CD4-positive, alpha-beta memory T cell (primary cell): Measurements from ENCODE around the gene DOCK10. TPM values are rescaled to one million over a fixed set of nuclear protein-coding genes. Genes with fewer than 3 reads are reported as not detected.

Experiments
- CTCF ChIA-PET: fragments of 350-600 bp; sonication (Branson Sonifier 250); formaldehyde crosslinking; loops from one replicate; lab custom pipeline; 2021; ENCODE audit warnings: inconsistent platforms; ENCODE audit not compliant: partially characterized antibody; lab: Charles Lee
- POLR2A ChIA-PET: fragments of 350-600 bp; sonication (Branson Sonifier 250); formaldehyde crosslinking; loops from one replicate; lab custom pipeline; 2021; ENCODE audit not compliant: partially characterized antibody; lab: Charles Lee
- DNase-seq, 5 donors: peaks; one replicate each; pipeline versions ENCODE4 v3.0.0 to v3.0.0-alpha.2; 2020 to 2022; ENCODE audit warnings: mixed read lengths in 1 of 5
- H3K27ac ChIP-seq: one replicate; pipeline ENCODE4 v1.7.0; 2013; ENCODE audit warnings: low read depth, low read length
- H3K27me3 ChIP-seq: 2 replicates; pipeline ENCODE4 v1.7.0; 2013; ENCODE audit warnings: mild to moderate bottlenecking, low read length, moderate library complexity; ENCODE audit not compliant: insufficient read depth
- H3K36me3 ChIP-seq: 2 replicates; pipeline ENCODE4 v1.7.0; 2013; ENCODE audit warnings: mild to moderate bottlenecking, low read length, moderate library complexity; ENCODE audit not compliant: insufficient read depth
- H3K4me1 ChIP-seq: 2 replicates; pipeline ENCODE4 v1.7.0; 2013; ENCODE audit warnings: mild to moderate bottlenecking, low read length, moderate library complexity; ENCODE audit not compliant: insufficient read depth
- H3K4me3 ChIP-seq, 2 donors: one replicate each; pipeline ENCODE4 v1.7.0; 2013; ENCODE audit warnings: low read length in 2 of 2, mild to moderate bottlenecking in 1 of 2
- H3K9me3 ChIP-seq, 2 donors: one replicate each; pipeline ENCODE4 v1.7.0; 2013; ENCODE audit warnings: low read length in 2 of 2, control low read depth in 1 of 2; ENCODE audit not compliant: control insufficient read depth in 1 of 2
- H3K27ac Mint-ChIP-seq, 7 donors: one replicate each; pipeline ENCODE4 v1.8.0; 2020 to 2021; ENCODE audit warnings: mixed read lengths in 7 of 7, mild to moderate bottlenecking in 6 of 7, inconsistent platforms in 3 of 7, moderate library complexity in 3 of 7
- H3K27me3 Mint-ChIP-seq, 2 donors: one replicate each; pipeline ENCODE4 v1.8.0; 2020 to 2021; ENCODE audit warnings: mixed read lengths in 2 of 2
- H3K36me3 Mint-ChIP-seq, 2 donors: one replicate each; pipeline ENCODE4 v1.8.0; 2020 to 2021; ENCODE audit warnings: mixed read lengths in 2 of 2, inconsistent platforms in 1 of 2, mild to moderate bottlenecking in 1 of 2
- H3K4me1 Mint-ChIP-seq, 4 donors: one replicate each; pipeline ENCODE4 v1.8.0; 2020 to 2021; ENCODE audit warnings: mixed read lengths in 4 of 4, mild to moderate bottlenecking in 1 of 4
- H3K4me3 Mint-ChIP-seq, 8 donors: one replicate each; pipeline ENCODE4 v1.8.0; 2020 to 2021; ENCODE audit warnings: mixed read lengths in 8 of 8, mild to moderate bottlenecking in 7 of 8, moderate library complexity in 6 of 8, inconsistent platforms in 3 of 8
- H3K9me3 Mint-ChIP-seq, 8 donors: one replicate each; pipeline ENCODE4 v1.8.0; 2020 to 2021; ENCODE audit warnings: mixed read lengths in 8 of 8, mild to moderate bottlenecking in 5 of 8, inconsistent platforms in 3 of 8, moderate library complexity in 1 of 8
- intact Hi-C: fragments of 100-400 bp; cut with micrococcal nuclease; formaldehyde crosslinking; loops from one replicate; pipeline ENCODE4 v1.15.1; 2023
- polyA plus RNA-seq, 2 donors: library from polyadenylated mRNA; unstranded; fragments of 300-500 nt; fragmentation: Illumina TruSeq; gene quantifications; one replicate each; pipeline ENCODE4 v1.2.3, GENCODE V29; 2021
- total RNA-seq, 2 experiments: library from RNA; stranded (reverse); gene quantifications; one replicate each; pipeline ENCODE4 v1.2.3, GENCODE V29; 2021

DOCK10 gene
- total and polyA plus RNA-seq, 4 experiments from 2014 or later: 26.0 to 186 (median 125) TPM

DNA sequence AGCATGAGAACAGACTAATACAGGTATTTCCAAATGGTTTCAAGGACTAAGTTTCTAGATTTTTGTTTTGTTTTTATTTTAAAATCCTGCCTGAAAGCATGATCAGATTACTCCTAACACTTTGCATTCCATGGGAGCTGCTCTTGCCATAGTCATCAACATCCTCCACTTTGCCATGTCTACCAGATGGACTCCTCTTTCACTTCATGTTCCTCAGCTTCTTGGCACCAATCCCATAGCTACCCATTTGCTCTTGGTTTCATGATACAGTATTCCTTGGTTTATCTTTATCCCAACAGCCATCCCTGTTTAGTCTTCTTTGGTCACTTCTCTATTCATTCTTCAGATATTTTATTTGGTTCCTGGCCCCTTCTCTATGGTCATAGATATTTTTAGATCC is 171.9 kb downstream of the DOCK10 start:
- no peaks in the 10 kb centered on the region for H3K9me3 Mint-ChIP-seq
- Histone ChIP-seq H3K36me3 (peaks cover 72% of the 10 kb centered on the region), H3K4me3 (no peak overlapping the region), H3K27ac (no peak overlapping the region), H3K27me3 (no peaks in the 10 kb centered on the region), H3K4me1 (no peaks in the 10 kb centered on the region), H3K9me3 (no peaks in the 10 kb centered on the region)
- peaks cover 3 to 13% (median 7%) of the 10 kb centered on the region in 4 donors for H3K4me1 Mint-ChIP-seq
- H3K27ac Mint-ChIP-seq: peak overlapping the region in 6 of 7 donors; percentile 12 to 86 (median 64)
- peaks cover 77 to 83% of the 10 kb centered on the region in 2 donors for H3K36me3 Mint-ChIP-seq
- H3K4me3 Mint-ChIP-seq: no peak overlapping the region
- ChIA-PET CTCF (no interaction called here), POLR2A (no interaction called here)
- DNase-seq: no peak
- no peaks in the 10 kb centered on the region for H3K27me3 Mint-ChIP-seq
- intact Hi-C loops: no loop called here

DNA sequence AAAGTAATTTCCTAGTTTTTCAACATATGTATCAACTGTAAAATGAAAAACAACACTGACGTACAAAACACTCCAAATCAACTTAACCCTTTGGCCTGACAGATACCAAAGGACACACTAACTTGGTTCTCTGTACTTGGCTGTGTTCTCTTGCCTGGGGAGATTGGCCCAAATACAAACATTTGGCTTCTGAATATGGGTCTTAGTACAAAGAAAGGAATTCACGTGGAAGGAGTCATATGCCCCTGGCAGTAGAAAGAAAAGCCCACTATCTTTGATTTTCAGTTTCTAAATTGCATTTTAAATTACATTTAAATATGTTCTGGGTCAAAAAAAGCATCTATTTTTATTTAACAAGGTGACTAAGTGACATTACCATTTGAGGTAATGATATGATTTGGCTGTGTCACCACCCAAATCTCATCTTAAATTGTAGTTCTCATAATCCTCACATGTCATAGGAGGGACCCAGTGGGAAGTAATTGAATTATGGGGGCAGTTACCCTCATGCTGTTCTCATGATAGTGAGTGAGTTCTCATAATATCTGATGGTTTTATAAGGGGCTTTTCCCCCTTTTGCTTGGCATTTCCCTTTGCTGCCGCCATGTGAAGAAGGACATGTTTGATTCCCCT is 172.6 kb downstream of the DOCK10 start:
- ChIA-PET CTCF (interaction anchor here (1.1 kb wide), 1 partner anchor 133 kb away, joined by 5 read pairs; no protein-coding TSS in a partner anchor), POLR2A (no interaction called here)
- Histone ChIP-seq H3K4me1 (no peaks in the 10 kb centered on the region), H3K9me3 (no peaks in the 10 kb centered on the region), H3K36me3 (peaks cover 72% of the 10 kb centered on the region), H3K4me3 (no peak overlapping the region), H3K27ac (no peak overlapping the region), H3K27me3 (no peaks in the 10 kb centered on the region)
- Mint-ChIP-seq H3K36me3 (peaks cover 77 to 83% of the 10 kb centered on the region in 2 donors), H3K27ac (peak overlapping the region in 1 of 7 donors; percentile 13), H3K4me3 (no peak overlapping the region), H3K9me3 (no peaks in the 10 kb centered on the region), H3K27me3 (no peaks in the 10 kb centered on the region), H3K4me1 (peaks cover 3 to 13% (median 7%) of the 10 kb centered on the region in 4 donors)
- intact Hi-C loops: loop anchor here (2.0 kb wide), 1 partner anchor 15 kb away; no protein-coding TSS in a partner anchor
- DNase-seq: no peak

DNA sequence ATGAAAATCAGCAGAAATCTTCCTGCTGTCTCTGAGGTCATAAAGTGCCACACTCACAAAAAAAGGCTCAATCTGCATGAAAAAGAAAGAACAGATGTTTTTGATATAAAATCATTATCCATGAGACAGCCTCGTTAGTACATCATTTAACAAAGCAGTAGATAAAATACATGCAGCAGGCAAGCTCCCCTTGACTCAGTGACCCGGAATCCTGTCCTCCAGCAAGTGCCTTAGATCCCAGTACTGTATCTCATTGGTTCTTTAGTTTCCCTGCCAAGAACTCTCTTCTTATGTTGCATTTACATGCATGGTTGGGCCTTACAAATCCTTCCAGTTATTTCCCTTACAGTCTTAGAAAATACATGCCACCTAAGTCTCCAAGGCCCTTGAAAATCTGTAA is 177.3 kb downstream of the DOCK10 start:
- no peak overlapping the region for H3K4me3 ChIP-seq
- Mint-ChIP-seq H3K36me3 (peaks cover 54 to 78% of the 10 kb centered on the region in 2 donors), H3K4me3 (no peak overlapping the region), H3K4me1 (peaks cover 0 to 5% (median 3%) of the 10 kb centered on the region in 4 donors), H3K9me3 (no peaks in the 10 kb centered on the region), H3K27me3 (no peaks in the 10 kb centered on the region), H3K27ac (peak overlapping the region in 2 of 7 donors; percentile 19 to 25)
- ChIA-PET CTCF (interaction anchor here (0.9 kb wide), 2 partner anchors 136 to 139 kb away, joined by 3 read pairs; no protein-coding TSS in a partner anchor), POLR2A (no interaction called here)
- H3K4me1 ChIP-seq: no peaks in the 10 kb centered on the region
- no peak for DNase-seq
- no peak overlapping the region for H3K27ac ChIP-seq
- peaks cover 56% of the 10 kb centered on the region for H3K36me3 ChIP-seq
- H3K9me3 ChIP-seq: no peaks in the 10 kb centered on the region
- intact Hi-C loops: no loop called here
- H3K27me3 ChIP-seq: no peaks in the 10 kb centered on the region

DNA sequence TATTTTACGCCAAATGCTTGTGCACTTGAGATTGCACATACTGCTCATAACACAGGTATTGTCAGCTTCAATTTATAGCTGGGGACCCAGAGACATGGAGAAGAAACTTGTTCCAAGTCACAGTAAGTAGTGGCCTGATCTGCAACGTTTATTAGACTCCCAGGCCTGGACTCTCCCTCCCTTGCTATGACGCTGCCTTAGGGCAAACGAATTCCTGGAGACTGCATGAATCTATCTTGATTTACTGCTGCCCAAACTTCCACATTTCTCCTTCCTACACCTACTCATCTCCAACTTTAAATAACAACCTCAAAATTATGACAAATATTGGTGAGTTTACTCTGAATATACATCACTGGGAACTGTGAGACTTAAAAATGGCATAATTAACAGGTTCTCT is 181.0 kb downstream of the DOCK10 start:
- intact Hi-C loops: no loop called here
- Mint-ChIP-seq H3K4me3 (no peak overlapping the region), H3K27me3 (no peaks in the 10 kb centered on the region), H3K36me3 (peaks cover 55 to 79% of the 10 kb centered on the region in 2 donors), H3K27ac (peak overlapping the region in 2 of 7 donors; percentile 53 to 86), H3K4me1 (peaks cover 0 to 4% (median 0%) of the 10 kb centered on the region in 4 donors), H3K9me3 (no peaks in the 10 kb centered on the region)
- no peaks in the 10 kb centered on the region for H3K4me1 ChIP-seq
- H3K9me3 ChIP-seq: no peaks in the 10 kb centered on the region
- no peak overlapping the region for H3K27ac ChIP-seq
- H3K27me3 ChIP-seq: no peaks in the 10 kb centered on the region
- no peak overlapping the region for H3K4me3 ChIP-seq
- H3K36me3 ChIP-seq: peaks cover 57% of the 10 kb centered on the region
- ChIA-PET POLR2A (no interaction called here), CTCF (interaction anchor here (1.2 to 3.4 kb wide), 2 partner anchors 12 to 141 kb away, joined by 4 to 17 read pairs; no protein-coding TSS in a partner anchor)
- DNase-seq: no peak

DNA sequence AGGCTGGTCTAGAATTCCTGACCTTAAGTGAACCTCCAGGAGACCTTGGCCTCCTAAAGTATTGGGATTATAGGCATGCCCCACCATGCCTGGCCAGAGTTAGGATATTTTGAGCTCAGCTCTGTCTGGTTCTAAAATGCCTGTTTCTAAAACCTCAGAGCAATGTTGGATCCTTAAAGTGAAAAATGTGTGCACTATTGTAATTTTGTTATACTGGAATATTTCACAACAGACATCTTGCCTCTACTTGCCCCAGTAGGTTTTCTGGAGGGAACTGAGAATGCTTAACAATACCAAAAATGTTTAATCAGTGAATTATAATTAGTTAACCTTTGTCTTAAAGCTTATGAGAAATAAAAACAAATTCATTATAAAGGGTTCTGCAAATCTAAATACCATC is 181.5 kb downstream of the DOCK10 start:
- ChIA-PET CTCF (interaction anchor here (1.2 to 3.4 kb wide), 3 partner anchors 9 to 141 kb away, joined by 3 to 17 read pairs (median 4); no protein-coding TSS in a partner anchor), POLR2A (no interaction called here)
- peaks cover 54 to 79% of the 10 kb centered on the region in 2 donors for H3K36me3 Mint-ChIP-seq
- Histone ChIP-seq H3K27ac (no peak overlapping the region), H3K4me1 (no peaks in the 10 kb centered on the region), H3K36me3 (peaks cover 57% of the 10 kb centered on the region), H3K9me3 (no peaks in the 10 kb centered on the region), H3K27me3 (no peaks in the 10 kb centered on the region), H3K4me3 (no peak overlapping the region)
- peak overlapping the region in 1 of 7 donors; percentile 36 for H3K27ac Mint-ChIP-seq
- intact Hi-C loops: no loop called here
- DNase-seq: no peak
- H3K4me3 Mint-ChIP-seq: no peak overlapping the region
- no peaks in the 10 kb centered on the region for H3K9me3 Mint-ChIP-seq
- H3K4me1 Mint-ChIP-seq: peaks cover 0 to 4% (median 0%) of the 10 kb centered on the region in 4 donors
- no peaks in the 10 kb centered on the region for H3K27me3 Mint-ChIP-seq

DNA sequence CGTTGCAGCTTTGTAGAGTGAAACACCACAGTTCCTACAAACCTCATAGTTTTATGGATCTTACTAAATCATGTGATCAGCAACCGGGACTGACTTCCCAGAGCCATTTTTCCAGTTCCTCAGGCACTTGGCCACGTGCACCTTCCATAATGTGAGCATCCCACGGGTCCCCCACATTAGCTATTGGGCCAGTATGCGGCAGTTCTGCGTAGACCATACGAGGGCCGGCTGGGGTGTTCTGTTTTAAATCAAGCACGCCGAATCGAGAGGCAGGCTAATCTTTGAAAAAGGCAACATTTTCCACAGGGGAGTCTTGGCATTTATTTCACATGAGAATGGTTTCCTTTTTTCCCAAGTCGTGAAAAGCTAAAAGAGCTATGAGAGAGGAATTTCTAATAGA is 190.5 kb downstream of the DOCK10 start:
- Mint-ChIP-seq H3K4me3 (no peak overlapping the region), H3K27ac (peak overlapping the region in 1 of 7 donors; percentile 36), H3K36me3 (peaks cover 77 to 86% of the 10 kb centered on the region in 2 donors), H3K9me3 (no peaks in the 10 kb centered on the region), H3K27me3 (no peaks in the 10 kb centered on the region), H3K4me1 (peaks cover 0 to 1% (median 0%) of the 10 kb centered on the region in 4 donors)
- no peaks in the 10 kb centered on the region for H3K27me3 ChIP-seq
- intact Hi-C loops: loop anchor here (10.0 kb wide), 1 partner anchor 153 kb away; no protein-coding TSS in a partner anchor
- POLR2A ChIA-PET: no interaction called here
- H3K36me3 ChIP-seq: peaks cover 75% of the 10 kb centered on the region
- CTCF ChIA-PET: interaction anchor here (0.7 to 1.7 kb wide), 5 partner anchors 9 to 157 kb away, joined by 3 to 7 read pairs (median 3); no protein-coding TSS in a partner anchor
- H3K27ac ChIP-seq: no peak overlapping the region
- no peak for DNase-seq
- no peaks in the 10 kb centered on the region for H3K4me1 ChIP-seq
- no peak overlapping the region for H3K4me3 ChIP-seq
- no peaks in the 10 kb centered on the region for H3K9me3 ChIP-seq

DNA sequence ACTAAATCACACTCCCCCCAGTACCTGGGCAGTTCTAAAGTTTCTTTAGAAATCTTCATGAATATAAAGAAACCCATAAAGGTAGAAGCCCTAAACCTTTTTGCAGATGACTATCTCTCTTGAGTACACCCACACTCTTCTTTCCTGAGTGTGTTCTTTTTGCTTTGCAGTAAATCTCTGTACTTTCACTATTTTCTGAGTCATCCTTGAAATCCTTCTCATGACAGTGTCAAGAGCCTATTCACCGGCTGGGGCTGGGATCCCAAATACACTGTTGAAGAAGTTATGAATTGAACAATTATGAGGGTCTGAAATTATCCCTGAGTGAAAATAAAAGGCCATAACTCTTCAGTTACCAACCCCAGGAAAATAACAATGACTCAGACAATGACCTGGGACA is 192.2 kb downstream of the DOCK10 start:
- peaks cover 81% of the 10 kb centered on the region for H3K36me3 ChIP-seq
- intact Hi-C loops: loop anchor here (10.0 kb wide), 1 partner anchor 155 kb away; no protein-coding TSS in a partner anchor

More for the DNA sequence above, 192.2 kb downstream of the DOCK10 start:
- no peaks in the 10 kb centered on the region for H3K27me3 Mint-ChIP-seq
- Histone ChIP-seq H3K9me3 (no peaks in the 10 kb centered on the region), H3K27me3 (no peaks in the 10 kb centered on the region), H3K4me1 (no peaks in the 10 kb centered on the region), H3K27ac (no peak overlapping the region), H3K4me3 (no peak overlapping the region)
- H3K27ac Mint-ChIP-seq: peak overlapping the region in 2 of 7 donors; percentile 72 to 73
- ChIA-PET CTCF (interaction anchor here (0.8 kb wide), 1 partner anchor 10 kb away, joined by 4 read pairs; no protein-coding TSS in a partner anchor), POLR2A (no interaction called here)
- H3K4me1 Mint-ChIP-seq: peaks cover 0 to 1% (median 0%) of the 10 kb centered on the region in 4 donors
- no peak for DNase-seq
- H3K9me3 Mint-ChIP-seq: no peaks in the 10 kb centered on the region
- no peak overlapping the region for H3K4me3 Mint-ChIP-seq
- H3K36me3 Mint-ChIP-seq: peaks cover 75 to 86% of the 10 kb centered on the region in 2 donors
